H9 (cell line): ENCODE measurements around the gene NRXN3. TPM values are rescaled to one million over a fixed set of nuclear protein-coding genes. Genes with fewer than 3 reads are reported as not detected.

Experiments used
- DNase-seq: peaks from one replicate; pipeline ENCODE4 v3.0.0-alpha.2; 2017
- H2AFZ ChIP-seq: one replicate; pipeline ENCODE4 v1.6.1; 2013; ENCODE audit warnings: mild to moderate bottlenecking, low read length, control low read depth, moderate library complexity
- H2AK5ac ChIP-seq: 2 replicates; pipeline ENCODE4 v1.6.1; 2013; ENCODE audit warnings: low read length, control low read depth, mixed read lengths; ENCODE audit not compliant: insufficient read length
- H2BK120ac ChIP-seq: one replicate; pipeline ENCODE4 v1.6.1; 2013; ENCODE audit warnings: low read depth, mild to moderate bottlenecking, low read length, control low read depth, inconsistent platforms; ENCODE audit not compliant: poor library complexity, severe bottlenecking
- H2BK12ac ChIP-seq: 2 replicates; pipeline ENCODE4 v1.6.1; 2013; ENCODE audit warnings: low read length, control low read depth, mixed read lengths, low read depth; ENCODE audit not compliant: insufficient read length
- H2BK15ac ChIP-seq: 2 replicates; pipeline ENCODE4 v1.6.1; 2013; ENCODE audit warnings: low read depth, low read length, control low read depth
- H2BK20ac ChIP-seq: one replicate; pipeline ENCODE4 v1.6.1; 2013; ENCODE audit warnings: low read depth, mild to moderate bottlenecking, low read length, control low read depth, inconsistent platforms; ENCODE audit not compliant: poor library complexity, severe bottlenecking
- H2BK5ac ChIP-seq: 2 replicates; pipeline ENCODE4 v1.6.1; 2013; ENCODE audit warnings: low read length, control low read depth, mixed read lengths; ENCODE audit not compliant: insufficient read length
- H3K14ac ChIP-seq: 2 replicates; pipeline ENCODE4 v1.6.1; 2013; ENCODE audit warnings: low read length, control low read depth; ENCODE audit not compliant: insufficient read depth
- H3K18ac ChIP-seq: 2 replicates; pipeline ENCODE4 v1.6.1; 2013; ENCODE audit warnings: low read depth, mild to moderate bottlenecking, mixed read lengths, low read length, control low read depth; ENCODE audit not compliant: insufficient read length
- H3K23ac ChIP-seq: 2 replicates; pipeline ENCODE4 v1.6.1; 2013; ENCODE audit warnings: low read length, control low read depth, mixed read lengths, low read depth; ENCODE audit not compliant: insufficient read length
- H3K23me2 ChIP-seq: 2 replicates; pipeline ENCODE4 v1.6.1; 2013; ENCODE audit warnings: low read depth, mild to moderate bottlenecking, mixed read lengths, low read length, control low read depth; ENCODE audit not compliant: insufficient read length, poor library complexity, severe bottlenecking
- H3K27ac ChIP-seq: 2 replicates; pipeline ENCODE4 v1.5.1; 2013; ENCODE audit warnings: low read length, control low read depth, mixed read lengths, low read depth; ENCODE audit not compliant: insufficient read length
- H3K27me3 ChIP-seq: 2 replicates; pipeline ENCODE4 v1.6.1; 2013; ENCODE audit warnings: low read length, control low read depth, inconsistent platforms; ENCODE audit not compliant: insufficient read depth
- H3K4ac ChIP-seq: 2 replicates; pipeline ENCODE4 v1.6.1; 2013; ENCODE audit warnings: low read depth, mild to moderate bottlenecking, control low read depth, inconsistent platforms, low read length, moderate library complexity
- H3K4me1 ChIP-seq: 2 replicates; pipeline ENCODE4 v1.6.1; 2013; ENCODE audit warnings: low read length, control low read depth, inconsistent platforms; ENCODE audit not compliant: insufficient read depth
- H3K4me2 ChIP-seq: 2 replicates; pipeline ENCODE4 v1.6.1; 2013; ENCODE audit warnings: low read length, control low read depth, mixed read lengths; ENCODE audit not compliant: insufficient read length, insufficient read depth
- H3K56ac ChIP-seq: 2 replicates; pipeline ENCODE4 v1.6.1; 2013; ENCODE audit warnings: low read depth, mild to moderate bottlenecking, mixed read lengths, low read length, control low read depth; ENCODE audit not compliant: insufficient read length
- H3K79me1 ChIP-seq: 2 replicates; pipeline ENCODE4 v1.6.1; 2013; ENCODE audit warnings: low read depth, mild to moderate bottlenecking, moderate library complexity, low read length, control low read depth, inconsistent platforms; ENCODE audit not compliant: insufficient read depth, poor library complexity, severe bottlenecking
- H3K79me2 ChIP-seq: 2 replicates; pipeline ENCODE4 v1.6.1; 2013; ENCODE audit warnings: low read length, control low read depth, inconsistent platforms; ENCODE audit not compliant: insufficient read depth
- H3K9ac ChIP-seq: 2 replicates; pipeline ENCODE4 v1.6.1; 2013; ENCODE audit warnings: low read length, control low read depth, mixed read lengths; ENCODE audit not compliant: insufficient read length; ENCODE audit errors: extremely low read depth
- H3K9me3 ChIP-seq: one replicate; pipeline ENCODE4 v1.6.1; 2013; ENCODE audit warnings: low read depth, low read length, inconsistent platforms; ENCODE audit not compliant: control insufficient read depth
- H3T11ph ChIP-seq: one replicate; pipeline ENCODE4 v1.6.1; 2013; ENCODE audit warnings: mild to moderate bottlenecking, low read length, control low read depth, inconsistent platforms
- H4K20me1 ChIP-seq: one replicate; pipeline ENCODE4 v1.6.1; 2013; ENCODE audit not compliant: control insufficient read depth, insufficient read length, insufficient read depth
- H4K5ac ChIP-seq: 2 replicates; pipeline ENCODE4 v1.6.1; 2013; ENCODE audit warnings: low read depth, mild to moderate bottlenecking, mixed read lengths, low read length, control low read depth; ENCODE audit not compliant: insufficient read length
- H4K8ac ChIP-seq: replicated peaks from 2 replicates; pipeline ENCODE4 v1.6.1; 2013; ENCODE audit warnings: low read length, control low read depth, mixed read lengths, low read depth; ENCODE audit not compliant: insufficient read length
- H4K91ac ChIP-seq: 2 replicates; pipeline ENCODE4 v1.6.1; 2013; ENCODE audit warnings: low read depth, mild to moderate bottlenecking, moderate library complexity, mixed read lengths, low read length, control low read depth; ENCODE audit not compliant: insufficient read length
- H3K27ac Mint-ChIP-seq, 3 experiments: 2 replicates in 2 of 3; 3 replicates in 1 of 3; pipeline ENCODE4 v1.8.0; 2020 to 2021; ENCODE audit warnings: mixed read lengths in 3 of 3, mild to moderate bottlenecking in 1 of 3, moderate library complexity in 1 of 3
- H3K27me3 Mint-ChIP-seq: 2 replicates; pipeline ENCODE4 v1.8.0; 2021; ENCODE audit warnings: low read depth, mild to moderate bottlenecking, moderate library complexity, mixed read lengths
- H3K36me3 Mint-ChIP-seq, 3 experiments: 2 replicates in 2 of 3; 3 replicates in 1 of 3; pipeline ENCODE4 v1.8.0; 2020 to 2021; ENCODE audit warnings: low read depth in 3 of 3, mixed read lengths in 3 of 3; ENCODE audit not compliant: insufficient read depth in 1 of 3
- H3K4me1 Mint-ChIP-seq, 2 experiments: 2 replicates each; pipeline ENCODE4 v1.8.0; 2020; ENCODE audit warnings: mixed read lengths in 2 of 2
- H3K4me3 Mint-ChIP-seq, 2 experiments: 2 replicates in 1 of 2; 3 replicates in 1 of 2; pipeline ENCODE4 v1.8.0; 2020 to 2021; ENCODE audit warnings: mild to moderate bottlenecking in 2 of 2, mixed read lengths in 2 of 2, moderate library complexity in 1 of 2
- H3K9me3 Mint-ChIP-seq, 2 experiments: 2 replicates in 1 of 2; 3 replicates in 1 of 2; pipeline ENCODE4 v1.8.0; 2020; ENCODE audit warnings: mild to moderate bottlenecking in 2 of 2, mixed read lengths in 2 of 2, moderate library complexity in 1 of 2
- CTCF ChIP-seq: fragments of 200-600 bp; sonication (generic); conservative IDR thresholded peaks from 3 replicates; pipeline ENCODE4 v1.8.0; 2021; ENCODE audit warnings: antibody characterized with exemption, mild to moderate bottlenecking
- WGBS: extraction: QIAGEN DNeasy Blood & Tissue Kit; methylation state at CpG from one replicate; pipeline ENCODE4 v1.1.7; 2013; ENCODE audit warnings: missing lambda C conversion rate, low lambda C conversion rate, mixed read lengths; ENCODE audit not compliant: insufficient read length; ENCODE audit errors: extremely low coverage; 5-methylcytosine and 5-hydroxymethylcytosine counted together
- total RNA-seq: library from RNA; stranded (reverse); gene quantifications from 2 replicates; pipeline ENCODE4 v1.2.1, GENCODE V29; 2021

The NRXN3 gene
- total RNA-seq, 1 experiment from 2014 or later: 1.8 TPM

DNA sequence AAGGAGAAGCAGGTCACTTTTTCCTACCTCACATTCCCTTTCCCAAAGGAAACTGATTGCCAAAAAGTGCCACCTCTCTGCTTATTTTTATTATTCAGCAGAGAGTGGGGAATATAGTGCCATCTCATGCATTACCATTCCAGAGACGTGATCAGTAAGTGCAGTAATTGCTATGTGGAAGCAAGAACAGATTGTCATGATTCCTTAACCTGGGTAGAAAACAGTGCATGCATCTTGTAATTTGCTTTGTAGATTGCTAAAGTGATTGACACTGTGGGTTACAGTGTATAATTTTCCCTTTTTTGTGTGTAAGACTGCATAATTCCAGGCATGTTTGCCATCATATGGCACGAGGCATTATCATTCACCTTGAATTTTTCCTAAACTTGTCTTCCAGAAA is 1708.6 kb downstream of the NRXN3 start:
- Mint-ChIP-seq H3K27ac (no peak overlapping the region), H3K27me3 (peaks cover 2% of the 10 kb centered on the region), H3K4me3 (no peak overlapping the region), H3K9me3 (no peaks in the 10 kb centered on the region), H3K4me1 (no peaks in the 10 kb centered on the region), H3K36me3 (no peaks in the 10 kb centered on the region)
- Histone ChIP-seq H2AK5ac (no peak overlapping the region), H3K79me2 (no peaks in the 10 kb centered on the region), H4K8ac (no peak overlapping the region), H3K4me1 (no peaks in the 10 kb centered on the region), H2BK120ac (no peak overlapping the region), H2AFZ (no peak overlapping the region), H3K9me3 (no peaks in the 10 kb centered on the region), H2BK12ac (no peak overlapping the region), H4K20me1 (no peaks in the 10 kb centered on the region), H3K9ac (no peak overlapping the region), H3K23ac (no peak overlapping the region), H2BK15ac (no peak overlapping the region), H4K5ac (no peak overlapping the region), H2BK5ac (no peak overlapping the region), H3K14ac (no peak overlapping the region), H3K23me2 (no peaks in the 10 kb centered on the region), H3K4ac (no peak overlapping the region), H3K4me2 (no peak overlapping the region), H3K18ac (no peak overlapping the region), H3K56ac (no peak overlapping the region), H3K27me3 (no peaks in the 10 kb centered on the region), H3K27ac (no peak overlapping the region), H3K79me1 (no peaks in the 10 kb centered on the region), H4K91ac (no peak overlapping the region), H3T11ph (no peak overlapping the region), H2BK20ac (no peak overlapping the region)
- DNase-seq: no peak
- WGBS: no CpG with 5 or more reads among the region's 2 CpGs
- no peak for TF ChIP-seq CTCF
